Stimulated activated CD4-positive, alpha-beta T cell treated with anti-CD3 and anti-CD28 coated beads, TNF-alpha, amount 100 ng/mL, for 24 hours (primary cell): ENCODE measurements around the gene CNKSR3.

Experiments used
- DNase-seq, 3 experiments: peaks; one replicate each; pipeline ENCODE4 v3.0.0-alpha.2; 2020; ENCODE audit warnings: low read depth in 3 of 3

Gene CNKSR3

GRCh38 chr6:154352898-154353585 lies 157.4 kb downstream of the CNKSR3 start:
- peak in 2 of 3 experiments; percentile 31 to 52 for DNase-seq

- no peak for DNase-seq
Observed at GRCh38 chr6:154350293-154350692, 160.2 kb downstream of the CNKSR3 start.

GRCh38 chr6:154347981-154348380 lies 162.5 kb downstream of the CNKSR3 start:
- no peak for DNase-seq

GRCh38 chr6:154345811-154346210 lies 164.7 kb downstream of the CNKSR3 start:
- no peak for DNase-seq

- DNase-seq, result no peak
Observed at GRCh38 chr6:154343473-154344308, 166.8 kb downstream of the CNKSR3 start.

GRCh38 chr6:154341871-154342270 lies 168.6 kb downstream of the CNKSR3 start:
- DNase-seq, result no peak

- no peak for DNase-seq
Observed at GRCh38 chr6:154341336-154341735, 169.1 kb downstream of the CNKSR3 start.
